K562 (cell line): ENCODE measurements around the gene CFAP20. TPM values are rescaled to one million over a fixed set of nuclear protein-coding genes. Genes with fewer than 3 reads are reported as not detected.

Experiments
- BCLAF1 ChIP-seq, 2 experiments: fragments of 450-650 bp in 1 of 2; IDR thresholded peaks; 2 replicates each; pipeline ENCODE4 v1.6.1; 2011 to 2017; ENCODE audit warnings: low read depth in 2 of 2, antibody characterized with exemption in 1 of 2, borderline replicate concordance in 1 of 2, low read length in 1 of 2, mild to moderate bottlenecking in 1 of 2, mixed read lengths in 1 of 2; ENCODE audit not compliant: control insufficient read depth in 1 of 2
- BCOR ChIP-seq: fragments of 450-650 bp; IDR thresholded peaks from 2 replicates; pipeline ENCODE4 v1.6.1; 2016
- CBFB ChIP-seq: sonication (generic); formaldehyde crosslinking; IDR thresholded peaks from 2 replicates; pipeline ENCODE4 v1.4.0; 2020; ENCODE audit warnings: mild to moderate bottlenecking, missing genetic modification reagents
- CC2D1A ChIP-seq: fragments of 450-650 bp; IDR thresholded peaks from 2 replicates; pipeline ENCODE4 v1.6.1; 2017; ENCODE audit warnings: mild to moderate bottlenecking
- CHD1 ChIP-seq: fragments of 200-600 bp; sonication (generic); IDR thresholded peaks from one replicate; pipeline ENCODE4 v1.6.1; 2012; ENCODE audit warnings: mild to moderate bottlenecking, moderate library complexity, low read length, inconsistent platforms
- EGR1 ChIP-seq: fragments of 450-650 bp; conservative IDR thresholded peaks from 2 replicates; pipeline ENCODE4 v1.6.1; 2017; ENCODE audit warnings: mild to moderate bottlenecking
- GABPA ChIP-seq: fragments of 200-800 bp; sonication (Bioruptor generic); conservative IDR thresholded peaks from 2 replicates; pipeline ENCODE4 v1.6.1; 2016; ENCODE audit warnings: low read depth, missing genetic modification characterization, missing compliant biosample characterization
- HMGN3 ChIP-seq: IDR thresholded peaks from 2 replicates; pipeline ENCODE4 v1.6.1; 2011; ENCODE audit warnings: borderline replicate concordance, low read depth, mild to moderate bottlenecking, mixed read lengths, low read length; ENCODE audit not compliant: insufficient read length; ENCODE audit errors: extremely low read depth
- KLF6 ChIP-seq: fragments of 250-450 bp; sonication (Bioruptor Pico); IDR thresholded peaks from 2 replicates; pipeline ENCODE4 v1.4.0; 2020; ENCODE audit warnings: mild to moderate bottlenecking, moderate library complexity, borderline replicate concordance
- MAZ ChIP-seq, 2 experiments: fragments of 450-650 bp in 1 of 2; sonication (generic) in 1 of 2; formaldehyde crosslinking; IDR thresholded peaks in 1 of 2; conservative IDR thresholded peaks in 1 of 2; 2 replicates each; pipeline versions ENCODE4 v1.4.0 to v1.5.0; 2020; ENCODE audit warnings: mild to moderate bottlenecking in 1 of 2, missing genetic modification reagents in 1 of 2
- MCM3 ChIP-seq: fragments of 450-650 bp; IDR thresholded peaks from 2 replicates; pipeline ENCODE4 v1.6.1; 2016
- NELFE ChIP-seq: IDR thresholded peaks from 2 replicates; pipeline ENCODE4 v1.6.1; 2011; ENCODE audit warnings: mild to moderate bottlenecking; ENCODE audit not compliant: insufficient read depth, insufficient read length
- NKRF ChIP-seq: fragments of 450-650 bp; IDR thresholded peaks from 2 replicates; pipeline ENCODE4 v1.6.1; 2016; ENCODE audit warnings: borderline replicate concordance
- PHB ChIP-seq: fragments of 250-450 bp; sonication (Bioruptor Pico); IDR thresholded peaks from 2 replicates; pipeline ENCODE4 v1.5.0; 2021
- TARDBP ChIP-seq: fragments of 450-650 bp; IDR thresholded peaks from 2 replicates; pipeline ENCODE4 v1.6.1; 2016
- XRCC3 ChIP-seq: fragments of 450-650 bp; IDR thresholded peaks from 2 replicates; pipeline ENCODE4 v1.6.1; 2017; ENCODE audit warnings: mild to moderate bottlenecking, moderate library complexity
- ZNF12 ChIP-seq: sonication (generic); formaldehyde crosslinking; IDR thresholded peaks from 2 replicates; pipeline ENCODE4 v1.4.0; 2020; ENCODE audit warnings: mild to moderate bottlenecking, missing genetic modification reagents
- ZNF121 ChIP-seq: sonication (generic); formaldehyde crosslinking; conservative IDR thresholded peaks from 2 replicates; pipeline ENCODE4 v1.8.0; 2022; ENCODE audit warnings: missing genetic modification reagents
- ZNF134 ChIP-seq: fragments of 250-450 bp; sonication (Bioruptor Pico); conservative IDR thresholded peaks from 2 replicates; pipeline ENCODE4 v1.4.0; 2020
- ZNF175 ChIP-seq: fragments of 200-800 bp; sonication (Bioruptor generic); IDR thresholded peaks from 2 replicates; pipeline ENCODE4 v1.6.1; 2016; ENCODE audit warnings: low read depth, mild to moderate bottlenecking, missing genetic modification characterization, missing compliant biosample characterization
- polyA plus RNA-seq, 8 experiments: library from polyadenylated mRNA; depleted of rRNA in 4 of 8; stranded (reverse) in 5 of 8; unstranded in 3 of 8; fragments of >200 nt; fragmentation: Nextera tagmentation in 2 of 8; fragmentation: Illumina TruSeq in 1 of 8; extraction: Ambion mirVana in 2 of 8; extraction: Trizol in 1 of 8; gene quantifications; 2 replicates each; pipeline versions ENCODE4 v1.2.1 to v1.2.3, GENCODE V29; 2011 to 2014; ENCODE audit warnings: inconsistent platforms in 1 of 8, missing spikeins in 1 of 8
- total RNA-seq, 7 experiments: library from RNA; depleted of rRNA in 6 of 7; stranded (reverse); fragments of >200 nt in 6 of 7; fragmentation: Illumina TruSeq in 2 of 7; extraction: Trizol in 2 of 7; gene quantifications; 2 replicates each; pipeline versions ENCODE4 v1.2.1 to v1.2.3, GENCODE V29; 2011 to 2021; ENCODE audit warnings: low replicate concordance in 1 of 7
- TF ChIP-seq, protein P1 (sequence below): fragments of 250-450 bp; sonication (Bioruptor Pico); IDR thresholded peaks from 2 replicates; pipeline ENCODE4 v1.5.1; 2021; ENCODE audit warnings: mild to moderate bottlenecking
- TF ChIP-seq, protein P2 (sequence below): sonication (generic); formaldehyde crosslinking; IDR thresholded peaks from 2 replicates; pipeline ENCODE4 v1.8.1; 2022; ENCODE audit warnings: missing genetic modification reagents

The CFAP20 gene
- total and polyA plus RNA-seq, 9 of the 15 experiments (the other 6 are each of a cell fraction or from before 2014, with no cell fraction given): 20.5 to 90.5 (median 75.3) TPM

DNA sequence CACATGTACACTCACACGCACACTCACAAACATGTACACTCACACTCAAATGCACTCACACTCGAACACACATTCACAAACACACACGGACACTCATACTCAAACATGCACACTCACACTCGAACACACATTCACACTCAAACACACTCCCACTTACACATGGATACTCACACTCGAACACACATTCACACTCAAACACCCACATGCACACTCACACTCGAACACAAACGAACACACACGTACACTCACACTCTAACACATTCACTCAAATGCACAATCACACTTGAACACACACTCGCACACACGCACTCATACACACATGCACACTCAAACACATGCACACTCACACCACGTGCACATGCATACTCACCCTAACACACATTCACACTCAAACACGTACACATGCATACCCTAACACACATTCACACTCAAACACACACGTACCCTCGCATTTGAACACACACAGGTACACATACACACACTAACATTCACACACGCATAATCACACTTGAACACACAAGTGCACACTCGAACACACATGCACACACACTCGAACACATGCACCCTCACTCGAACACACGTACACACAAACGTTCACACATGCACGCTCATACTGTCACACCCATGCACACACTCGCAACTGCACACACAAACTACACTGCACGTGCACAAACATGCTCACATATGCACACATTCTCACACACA, 41.8 kb downstream of the CFAP20 start (continued):
- TF ChIP-seq NKRF (0 out of 2 replicates have a peak, but pooled peaks have one; percentile 27), ZNF175 (CRISPR knock-in tag) (no peak), TARDBP (no peak), XRCC3 (no peak), PHB (CRISPR knock-in tag) (no peak), MCM3 (no peak), CC2D1A (no peak), CHD1 (no peak), BCOR (no peak), NELFE (no peak), HMGN3 (no peak), ZNF121 (no peak), GABPA (no peak), EGR1 (no peak), MAZ (CRISPR knock-in tag; conservative IDR thresholded peaks at IDR 0.05 in 1 of 2, IDR thresholded peaks at IDR 0.05 in 1 of 2) (no peak), ZNF134 (CRISPR knock-in tag) (no peak), ZNF12 (no peak), KLF6 (CRISPR knock-in tag) (no peak), CBFB (CRISPR knock-in tag) (no peak), BCLAF1 (IDR thresholded peaks at IDR 0.05; ENCODE audit: borderline replicate concordance in 1 of 2, control insufficient read depth in 1 of 2, low read depth in 2 of 2, low read length in 1 of 2) (no peak)
- TF ChIP-seq, protein P1, sequence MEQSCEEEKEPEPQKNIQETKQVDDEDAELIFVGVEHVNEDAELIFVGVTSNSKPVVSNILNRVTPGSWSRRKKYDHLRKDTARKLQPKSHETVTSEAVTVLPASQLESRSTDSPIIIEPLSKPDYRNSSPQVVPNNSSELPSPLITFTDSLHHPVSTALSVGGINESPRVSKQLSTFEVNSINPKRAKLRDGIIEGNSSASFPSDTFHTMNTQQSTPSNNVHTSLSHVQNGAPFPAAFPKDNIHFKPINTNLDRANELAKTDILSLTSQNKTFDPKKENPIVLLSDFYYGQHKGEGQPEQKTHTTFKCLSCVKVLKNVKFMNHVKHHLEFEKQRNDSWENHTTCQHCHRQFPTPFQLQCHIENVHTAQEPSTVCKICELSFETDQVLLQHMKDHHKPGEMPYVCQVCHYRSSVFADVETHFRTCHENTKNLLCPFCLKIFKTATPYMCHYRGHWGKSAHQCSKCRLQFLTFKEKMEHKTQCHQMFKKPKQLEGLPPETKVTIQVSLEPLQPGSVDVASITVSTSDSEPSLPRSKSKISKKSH (CRISPR knock-in tag): no peak
- TF ChIP-seq, protein P2, sequence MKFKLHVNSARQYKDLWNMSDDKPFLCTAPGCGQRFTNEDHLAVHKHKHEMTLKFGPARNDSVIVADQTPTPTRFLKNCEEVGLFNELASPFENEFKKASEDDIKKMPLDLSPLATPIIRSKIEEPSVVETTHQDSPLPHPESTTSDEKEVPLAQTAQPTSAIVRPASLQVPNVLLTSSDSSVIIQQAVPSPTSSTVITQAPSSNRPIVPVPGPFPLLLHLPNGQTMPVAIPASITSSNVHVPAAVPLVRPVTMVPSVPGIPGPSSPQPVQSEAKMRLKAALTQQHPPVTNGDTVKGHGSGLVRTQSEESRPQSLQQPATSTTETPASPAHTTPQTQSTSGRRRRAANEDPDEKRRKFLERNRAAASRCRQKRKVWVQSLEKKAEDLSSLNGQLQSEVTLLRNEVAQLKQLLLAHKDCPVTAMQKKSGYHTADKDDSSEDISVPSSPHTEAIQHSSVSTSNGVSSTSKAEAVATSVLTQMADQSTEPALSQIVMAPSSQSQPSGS (CRISPR knock-in tag): no peak
